Measurements from ENCODE around the gene C3orf22. TPM values are rescaled to one million over a fixed set of nuclear protein-coding genes. Genes with fewer than 3 reads are reported as not detected.

The C3orf22 gene
- total RNA-seq, 2 experiments from 2014 or later = not detected

DNA sequence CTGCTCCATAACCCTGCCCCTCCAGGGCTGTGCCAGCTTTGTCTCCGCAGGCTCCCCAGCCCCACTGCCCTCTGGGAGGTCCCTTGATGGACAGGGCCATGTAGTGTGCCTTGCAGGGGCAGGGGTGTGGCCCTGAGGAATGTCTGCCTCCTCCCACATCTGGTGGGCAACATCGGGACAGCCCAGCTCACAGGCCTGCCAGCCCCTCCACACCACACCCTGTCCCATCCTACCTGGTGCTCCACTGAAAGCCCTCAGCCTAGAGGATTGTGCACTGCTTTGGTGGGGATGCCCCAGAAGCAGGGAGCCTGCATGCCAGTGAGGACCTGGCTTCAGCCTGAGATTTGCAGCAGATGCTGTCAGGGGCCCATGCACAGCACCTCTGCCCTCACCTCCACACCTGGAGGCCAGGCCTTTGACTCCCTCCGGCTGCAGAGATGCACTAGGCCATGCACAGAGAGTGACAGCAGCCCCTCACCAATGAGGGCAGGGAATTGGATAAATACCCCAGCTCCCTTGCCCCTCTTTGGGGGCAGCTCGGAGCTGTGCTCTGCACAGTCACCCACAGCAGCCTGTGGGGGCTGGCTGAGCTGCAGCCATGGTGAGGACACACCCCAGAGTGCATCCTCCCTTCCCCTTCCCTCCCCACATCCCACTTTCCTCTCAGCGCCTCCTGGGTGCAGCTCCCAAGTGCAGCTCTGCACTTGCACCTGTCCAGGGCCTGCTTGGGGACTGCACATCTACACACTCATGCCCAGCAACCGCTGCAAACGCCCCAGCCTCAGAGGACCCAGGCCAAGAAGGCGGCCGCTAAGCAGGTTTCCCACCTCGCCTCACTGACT lies 2.7 kb downstream of the C3orf22 start:
- Histone ChIP-seq H3K9me2 (ENCODE audit: insufficient read depth, low read length) (no peaks in the 10 kb centered on the region), H3K4me2 (ENCODE audit: low read length) (no peak overlapping the region), H3K4me3 (ENCODE audit: low read depth, low read length, poor library complexity, severe bottlenecking) (no peak overlapping the region), H3K9me3 (ENCODE audit: low read length) (no peaks in the 10 kb centered on the region), H2AFZ (ENCODE audit: low read length) (no peak overlapping the region), H4K20me1 (ENCODE audit: insufficient read depth, low read length) (no peaks in the 10 kb centered on the region), H3K27ac (ENCODE audit: low read depth, low read length, poor library complexity, severe bottlenecking) (no peak overlapping the region), H3K4me1 (ENCODE audit: insufficient read depth, low read length, poor library complexity, severe bottlenecking) (no peaks in the 10 kb centered on the region), H3K79me2 (ENCODE audit: insufficient read depth, low read depth, low read length) (no peaks in the 10 kb centered on the region), H3K36me3 (ENCODE audit: insufficient read depth, low read length) (no peaks in the 10 kb centered on the region)
- TF ChIP-seq EZH2phosphoT487 (IDR thresholded peaks at IDR 0.05; ENCODE audit: borderline replicate concordance, low read depth, low read length) = no peak
- TF ChIP-seq, protein P1, sequence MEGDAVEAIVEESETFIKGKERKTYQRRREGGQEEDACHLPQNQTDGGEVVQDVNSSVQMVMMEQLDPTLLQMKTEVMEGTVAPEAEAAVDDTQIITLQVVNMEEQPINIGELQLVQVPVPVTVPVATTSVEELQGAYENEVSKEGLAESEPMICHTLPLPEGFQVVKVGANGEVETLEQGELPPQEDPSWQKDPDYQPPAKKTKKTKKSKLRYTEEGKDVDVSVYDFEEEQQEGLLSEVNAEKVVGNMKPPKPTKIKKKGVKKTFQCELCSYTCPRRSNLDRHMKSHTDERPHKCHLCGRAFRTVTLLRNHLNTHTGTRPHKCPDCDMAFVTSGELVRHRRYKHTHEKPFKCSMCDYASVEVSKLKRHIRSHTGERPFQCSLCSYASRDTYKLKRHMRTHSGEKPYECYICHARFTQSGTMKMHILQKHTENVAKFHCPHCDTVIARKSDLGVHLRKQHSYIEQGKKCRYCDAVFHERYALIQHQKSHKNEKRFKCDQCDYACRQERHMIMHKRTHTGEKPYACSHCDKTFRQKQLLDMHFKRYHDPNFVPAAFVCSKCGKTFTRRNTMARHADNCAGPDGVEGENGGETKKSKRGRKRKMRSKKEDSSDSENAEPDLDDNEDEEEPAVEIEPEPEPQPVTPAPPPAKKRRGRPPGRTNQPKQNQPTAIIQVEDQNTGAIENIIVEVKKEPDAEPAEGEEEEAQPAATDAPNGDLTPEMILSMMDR (conservative IDR thresholded peaks at IDR 0.05; ENCODE audit: low read length) = no peak
- DNase-seq (ENCODE audit: low spot score) = no peak
- intact Hi-C loops (cut with micrococcal nuclease; ENCODE audit: unreplicated experiment) = no loop called here
- ChIA-PET POLR2A (no interaction called here), CTCF (ENCODE audit: unreplicated experiment) (no interaction called here)
- BruUV-seq (replicated peaks) = no TSS peak

DNA sequence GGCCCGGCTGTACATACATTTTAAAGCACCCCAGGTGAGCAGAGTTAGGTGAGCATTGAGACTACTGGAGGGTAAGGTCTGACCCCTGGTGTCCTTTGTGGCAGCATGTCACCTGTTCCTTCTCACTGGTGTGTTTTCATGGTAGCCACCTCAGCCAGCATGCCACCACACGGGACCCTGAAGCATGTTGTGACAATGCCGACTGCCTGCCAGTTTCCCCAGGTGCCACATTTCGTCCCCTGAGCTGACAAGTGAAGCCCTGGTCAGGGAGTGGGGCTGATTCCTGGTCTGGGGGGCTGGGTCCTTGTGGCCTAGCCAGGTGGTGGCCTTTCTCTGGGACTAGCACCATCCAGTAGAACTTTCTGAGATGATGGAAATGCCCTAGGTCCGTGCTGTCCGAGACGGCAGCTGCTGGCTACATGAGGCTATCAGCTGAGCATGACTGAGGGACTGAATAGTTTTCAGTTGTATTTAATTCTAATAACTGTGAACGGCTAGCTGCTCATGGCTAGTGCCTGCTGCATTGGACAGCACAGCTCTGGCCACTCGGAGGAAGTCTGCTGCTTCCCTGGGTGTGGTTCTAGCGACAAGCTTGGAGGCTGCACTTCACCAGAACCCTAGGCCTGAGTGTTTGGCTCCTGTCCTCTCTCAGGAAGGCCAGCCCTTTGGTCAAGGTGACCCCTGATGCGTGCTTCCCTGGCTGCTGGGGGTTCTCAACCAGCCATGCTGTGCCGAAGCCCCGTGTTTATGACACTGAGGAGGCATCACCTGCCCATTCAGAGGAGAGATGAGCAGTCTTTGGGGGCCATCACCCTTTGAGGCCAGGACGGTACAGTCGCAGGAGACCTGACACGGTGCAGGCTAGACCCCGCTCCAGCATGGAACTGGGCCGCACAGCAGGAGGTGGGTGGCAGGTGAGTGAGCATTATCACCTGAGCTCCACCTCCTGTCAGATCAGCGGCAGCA lies 3.9 kb downstream of the C3orf22 start:
- BruUV-seq (replicated peaks) = no TSS peak
- ChIA-PET POLR2A (no interaction called here), CTCF (ENCODE audit: unreplicated experiment) (no interaction called here)
- Histone ChIP-seq H3K9me2 (ENCODE audit: insufficient read depth, low read length) (no peaks in the 10 kb centered on the region), H3K36me3 (ENCODE audit: insufficient read depth, low read length) (no peaks in the 10 kb centered on the region), H3K4me3 (ENCODE audit: low read depth, low read length, poor library complexity, severe bottlenecking) (no peak overlapping the region), H3K4me1 (ENCODE audit: insufficient read depth, low read length, poor library complexity, severe bottlenecking) (no peaks in the 10 kb centered on the region), H2AFZ (ENCODE audit: low read length) (no peak overlapping the region), H3K9me3 (ENCODE audit: low read length) (no peaks in the 10 kb centered on the region), H4K20me1 (ENCODE audit: insufficient read depth, low read length) (no peaks in the 10 kb centered on the region), H3K27ac (ENCODE audit: low read depth, low read length, poor library complexity, severe bottlenecking) (no peak overlapping the region), H3K4me2 (ENCODE audit: low read length) (no peak overlapping the region), H3K79me2 (ENCODE audit: insufficient read depth, low read depth, low read length) (no peaks in the 10 kb centered on the region)
- DNase-seq (ENCODE audit: low spot score) = no peak
- intact Hi-C loops (cut with micrococcal nuclease; ENCODE audit: unreplicated experiment) = no loop called here
- no peak for TF ChIP-seq EZH2phosphoT487 (IDR thresholded peaks at IDR 0.05; ENCODE audit: borderline replicate concordance, low read depth, low read length)
- TF ChIP-seq, protein P1 (conservative IDR thresholded peaks at IDR 0.05; ENCODE audit: low read length) = no peak
